ENCODE data around the gene KDM1B. TPM values are rescaled to one million over a fixed set of nuclear protein-coding genes. Genes with fewer than 3 reads are reported as not detected.

The KDM1B gene
- total and polyA plus RNA-seq, 2 experiments from 2014 or later, result 3.8 to 9.0 TPM

- TF ChIP-seq REST (IDR thresholded peaks at IDR 0.05; ENCODE audit: unreplicated experiment), result no peak
- TF ChIP-seq CREB1 (CRISPR knock-in tag; IDR thresholded peaks at IDR 0.05; ENCODE audit: low read depth), result no peak
- TF ChIP-seq, protein P1, sequence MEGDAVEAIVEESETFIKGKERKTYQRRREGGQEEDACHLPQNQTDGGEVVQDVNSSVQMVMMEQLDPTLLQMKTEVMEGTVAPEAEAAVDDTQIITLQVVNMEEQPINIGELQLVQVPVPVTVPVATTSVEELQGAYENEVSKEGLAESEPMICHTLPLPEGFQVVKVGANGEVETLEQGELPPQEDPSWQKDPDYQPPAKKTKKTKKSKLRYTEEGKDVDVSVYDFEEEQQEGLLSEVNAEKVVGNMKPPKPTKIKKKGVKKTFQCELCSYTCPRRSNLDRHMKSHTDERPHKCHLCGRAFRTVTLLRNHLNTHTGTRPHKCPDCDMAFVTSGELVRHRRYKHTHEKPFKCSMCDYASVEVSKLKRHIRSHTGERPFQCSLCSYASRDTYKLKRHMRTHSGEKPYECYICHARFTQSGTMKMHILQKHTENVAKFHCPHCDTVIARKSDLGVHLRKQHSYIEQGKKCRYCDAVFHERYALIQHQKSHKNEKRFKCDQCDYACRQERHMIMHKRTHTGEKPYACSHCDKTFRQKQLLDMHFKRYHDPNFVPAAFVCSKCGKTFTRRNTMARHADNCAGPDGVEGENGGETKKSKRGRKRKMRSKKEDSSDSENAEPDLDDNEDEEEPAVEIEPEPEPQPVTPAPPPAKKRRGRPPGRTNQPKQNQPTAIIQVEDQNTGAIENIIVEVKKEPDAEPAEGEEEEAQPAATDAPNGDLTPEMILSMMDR (conservative IDR thresholded peaks at IDR 0.05; ENCODE audit: low read depth in 2 of 2), result no peak
- TF ChIP-seq JUNB (IDR thresholded peaks at IDR 0.05; ENCODE audit: unreplicated experiment), result no peak
- no peak for TF ChIP-seq STAT1 (IDR thresholded peaks at IDR 0.05; ENCODE audit: unreplicated experiment)
- TF ChIP-seq POLR2AphosphoS5 (IDR thresholded peaks at IDR 0.05; ENCODE audit: low read depth), result no peak
- TF ChIP-seq ZNF114 (CRISPR knock-in tag; IDR thresholded peaks at IDR 0.05), result no peak
- TF ChIP-seq EZH2 (IDR thresholded peaks at IDR 0.05; ENCODE audit: low read depth, unreplicated experiment), result no peak
- no peak for TF ChIP-seq NANOG (IDR thresholded peaks at IDR 0.05; ENCODE audit: borderline replicate concordance)
Measured at GRCh38 chr6:18247002-18247401, 91.8 kb downstream of the KDM1B start (continued).

DNA sequence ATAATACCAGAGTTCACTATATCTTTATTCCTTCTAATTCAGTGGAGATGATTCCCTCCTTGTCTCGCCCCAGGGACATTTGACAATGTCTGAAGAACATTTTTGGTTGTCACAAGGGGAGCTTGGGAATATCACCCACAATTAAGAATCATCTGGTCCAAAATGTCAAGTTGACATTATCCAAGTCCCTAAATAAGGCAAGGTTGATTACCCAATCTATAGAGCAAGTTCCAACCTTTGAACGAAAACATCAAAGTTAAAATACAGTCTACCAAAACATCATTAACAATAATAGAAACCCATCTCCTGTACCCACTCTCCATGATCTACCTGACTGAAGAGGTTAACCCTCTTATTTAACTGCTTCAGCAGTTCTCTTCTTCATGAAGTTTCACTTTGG lies 93.5 kb downstream of the KDM1B start:
- Mint-ChIP-seq H3K4me3 (no peak overlapping the region), H3K4me1 (peaks cover 12% of the 10 kb centered on the region; the same call in 2 of the 3 replicates), H3K27ac (no peak overlapping the region), H3K27me3 (ENCODE audit: insufficient read depth, low read depth, poor library complexity) (no peaks in the 10 kb centered on the region), H3K9me3 (no peaks in the 10 kb centered on the region), H3K36me3 (ENCODE audit: low read depth) (peaks cover 90% of the 10 kb centered on the region)
- no peaks in the 10 kb centered on the region for H3K4me1 ChIP-seq (ENCODE audit: insufficient read depth)
- TF ChIP-seq, protein P2, sequence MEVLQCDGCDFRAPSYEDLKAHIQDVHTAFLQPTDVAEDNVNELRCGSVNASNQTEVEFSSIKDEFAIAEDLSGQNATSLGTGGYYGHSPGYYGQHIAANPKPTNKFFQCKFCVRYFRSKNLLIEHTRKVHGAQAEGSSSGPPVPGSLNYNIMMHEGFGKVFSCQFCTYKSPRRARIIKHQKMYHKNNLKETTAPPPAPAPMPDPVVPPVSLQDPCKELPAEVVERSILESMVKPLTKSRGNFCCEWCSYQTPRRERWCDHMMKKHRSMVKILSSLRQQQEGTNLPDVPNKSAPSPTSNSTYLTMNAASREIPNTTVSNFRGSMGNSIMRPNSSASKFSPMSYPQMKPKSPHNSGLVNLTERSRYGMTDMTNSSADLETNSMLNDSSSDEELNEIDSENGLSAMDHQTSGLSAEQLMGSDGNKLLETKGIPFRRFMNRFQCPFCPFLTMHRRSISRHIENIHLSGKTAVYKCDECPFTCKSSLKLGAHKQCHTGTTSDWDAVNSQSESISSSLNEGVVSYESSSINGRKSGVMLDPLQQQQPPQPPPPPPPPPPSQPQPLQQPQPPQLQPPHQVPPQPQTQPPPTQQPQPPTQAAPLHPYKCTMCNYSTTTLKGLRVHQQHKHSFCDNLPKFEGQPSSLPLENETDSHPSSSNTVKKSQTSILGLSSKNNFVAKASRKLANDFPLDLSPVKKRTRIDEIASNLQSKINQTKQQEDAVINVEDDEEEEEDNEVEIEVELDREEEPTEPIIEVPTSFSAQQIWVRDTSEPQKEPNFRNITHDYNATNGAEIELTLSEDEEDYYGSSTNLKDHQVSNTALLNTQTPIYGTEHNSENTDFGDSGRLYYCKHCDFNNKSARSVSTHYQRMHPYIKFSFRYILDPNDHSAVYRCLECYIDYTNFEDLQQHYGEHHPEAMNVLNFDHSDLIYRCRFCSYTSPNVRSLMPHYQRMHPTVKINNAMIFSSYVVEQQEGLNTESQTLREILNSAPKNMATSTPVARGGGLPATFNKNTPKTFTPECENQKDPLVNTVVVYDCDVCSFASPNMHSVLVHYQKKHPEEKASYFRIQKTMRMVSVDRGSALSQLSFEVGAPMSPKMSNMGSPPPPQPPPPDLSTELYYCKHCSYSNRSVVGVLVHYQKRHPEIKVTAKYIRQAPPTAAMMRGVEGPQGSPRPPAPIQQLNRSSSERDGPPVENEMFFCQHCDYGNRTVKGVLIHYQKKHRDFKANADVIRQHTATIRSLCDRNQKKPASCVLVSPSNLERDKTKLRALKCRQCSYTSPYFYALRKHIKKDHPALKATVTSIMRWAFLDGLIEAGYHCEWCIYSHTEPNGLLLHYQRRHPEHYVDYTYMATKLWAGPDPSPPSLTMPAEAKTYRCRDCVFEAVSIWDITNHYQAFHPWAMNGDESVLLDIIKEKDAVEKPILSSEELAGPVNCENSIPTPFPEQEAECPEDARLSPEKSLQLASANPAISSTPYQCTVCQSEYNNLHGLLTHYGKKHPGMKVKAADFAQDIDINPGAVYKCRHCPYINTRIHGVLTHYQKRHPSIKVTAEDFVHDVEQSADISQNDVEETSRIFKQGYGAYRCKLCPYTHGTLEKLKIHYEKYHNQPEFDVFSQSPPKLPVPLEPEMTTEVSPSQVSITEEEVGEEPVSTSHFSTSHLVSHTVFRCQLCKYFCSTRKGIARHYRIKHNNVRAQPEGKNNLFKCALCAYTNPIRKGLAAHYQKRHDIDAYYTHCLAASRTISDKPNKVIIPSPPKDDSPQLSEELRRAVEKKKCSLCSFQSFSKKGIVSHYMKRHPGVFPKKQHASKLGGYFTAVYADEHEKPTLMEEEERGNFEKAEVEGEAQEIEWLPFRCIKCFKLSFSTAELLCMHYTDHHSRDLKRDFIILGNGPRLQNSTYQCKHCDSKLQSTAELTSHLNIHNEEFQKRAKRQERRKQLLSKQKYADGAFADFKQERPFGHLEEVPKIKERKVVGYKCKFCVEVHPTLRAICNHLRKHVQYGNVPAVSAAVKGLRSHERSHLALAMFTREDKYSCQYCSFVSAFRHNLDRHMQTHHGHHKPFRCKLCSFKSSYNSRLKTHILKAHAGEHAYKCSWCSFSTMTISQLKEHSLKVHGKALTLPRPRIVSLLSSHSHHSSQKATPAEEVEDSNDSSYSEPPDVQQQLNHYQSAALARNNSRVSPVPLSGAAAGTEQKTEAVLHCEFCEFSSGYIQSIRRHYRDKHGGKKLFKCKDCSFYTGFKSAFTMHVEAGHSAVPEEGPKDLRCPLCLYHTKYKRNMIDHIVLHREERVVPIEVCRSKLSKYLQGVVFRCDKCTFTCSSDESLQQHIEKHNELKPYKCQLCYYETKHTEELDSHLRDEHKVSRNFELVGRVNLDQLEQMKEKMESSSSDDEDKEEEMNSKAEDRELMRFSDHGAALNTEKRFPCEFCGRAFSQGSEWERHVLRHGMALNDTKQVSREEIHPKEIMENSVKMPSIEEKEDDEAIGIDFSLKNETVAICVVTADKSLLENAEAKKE (CRISPR knock-in tag; IDR thresholded peaks at IDR 0.05), result no peak
- H3F3A ChIP-seq (replicated peaks; ENCODE audit: low read depth), result no peaks in the 10 kb centered on the region
- H3K79me2 ChIP-seq (replicated peaks; ENCODE audit: insufficient read depth), result peaks cover 100% of the 10 kb centered on the region
- DNase-seq (ENCODE audit: low spot score) (no peak), ATAC-seq (no peak)
- no peak overlapping the region for H2AFZ ChIP-seq
- H3K27me3 ChIP-seq (ENCODE audit: insufficient read depth), result no peaks in the 10 kb centered on the region
- H4K20me1 ChIP-seq (replicated peaks; ENCODE audit: insufficient read depth), result peaks cover 32% of the 10 kb centered on the region
- H3K36me3 ChIP-seq (ENCODE audit: insufficient read depth), result peaks cover 45% of the 10 kb centered on the region
- H3K9me2 ChIP-seq (ENCODE audit: insufficient read depth), result no peaks in the 10 kb centered on the region
- no peak overlapping the region for H3K4me2 ChIP-seq
- no peak overlapping the region for H3K27ac ChIP-seq (ENCODE audit: low read depth)
- no peak overlapping the region for H3K4me3 ChIP-seq

Data from GM23338 (cell line).